WTC11 (cell line): ENCODE results near the gene RHOB. TPM values are rescaled to one million over a fixed set of nuclear protein-coding genes. Genes with fewer than 3 reads are reported as not detected.

Experiments used
- ATAC-seq: fragments of 200-7000 bp; cut with Tn5 transposase; 2 replicates; pipeline ENCODE4 v1.10.0; 2021; ENCODE audit warnings: mild to moderate bottlenecking, moderate library complexity
- CTCF ChIA-PET: fragments of 300-600 bp; sonication (Branson Sonifier 250); formaldehyde crosslinking; loops from one replicate; lab custom pipeline; 2021; ENCODE audit warnings: antibody characterized with exemption; lab: Charles Lee
- POLR2A ChIA-PET: fragments of 350-600 bp; sonication (Branson Sonifier 250); formaldehyde crosslinking; loops from one replicate; lab custom pipeline; 2021; ENCODE audit warnings: antibody characterized with exemption; lab: Charles Lee
- DNase-seq: peaks from one replicate; pipeline ENCODE4 v3.0.0; 2021; ENCODE audit warnings: low spot score
- H3K27ac Mint-ChIP-seq: 2 replicates; pipeline ENCODE4 v1.8.0; 2021; ENCODE audit warnings: mixed read lengths
- H3K27me3 Mint-ChIP-seq: 2 replicates; pipeline ENCODE4 v1.8.0; 2021; ENCODE audit warnings: low read depth, mild to moderate bottlenecking, moderate library complexity, mixed read lengths
- H3K36me3 Mint-ChIP-seq: 2 replicates; pipeline ENCODE4 v1.8.0; 2021; ENCODE audit warnings: mixed read lengths
- H3K4me1 Mint-ChIP-seq: 2 replicates; pipeline ENCODE4 v1.8.0; 2022; ENCODE audit warnings: mixed read lengths
- H3K4me3 Mint-ChIP-seq: 2 replicates; pipeline ENCODE4 v1.8.0; 2021; ENCODE audit warnings: mild to moderate bottlenecking, moderate library complexity, mixed read lengths
- H3K9me3 Mint-ChIP-seq: 2 replicates; pipeline ENCODE4 v1.8.0; 2021; ENCODE audit warnings: mixed read lengths
- ATF3 ChIP-seq: sonication (generic); formaldehyde crosslinking; conservative IDR thresholded peaks from 2 replicates; pipeline ENCODE4 v1.8.1; 2022; ENCODE audit warnings: mild to moderate bottlenecking, missing genetic modification reagents
- E2F1 ChIP-seq: sonication (generic); formaldehyde crosslinking; IDR thresholded peaks from 2 replicates; pipeline ENCODE4 v1.8.0; 2022; ENCODE audit warnings: mild to moderate bottlenecking, missing genetic modification reagents
- E2F5 ChIP-seq: sonication (generic); formaldehyde crosslinking; IDR thresholded peaks from 2 replicates; pipeline ENCODE4 v1.8.1; 2022; ENCODE audit warnings: mild to moderate bottlenecking, moderate library complexity, missing genetic modification reagents
- ERG ChIP-seq: fragments of 250-450 bp; sonication (Bioruptor Pico); IDR thresholded peaks from 2 replicates; pipeline ENCODE4 v1.8.0; 2021; ENCODE audit warnings: mild to moderate bottlenecking
- GTF2I ChIP-seq: fragments of 250-450 bp; sonication (Bioruptor Pico); conservative IDR thresholded peaks from 2 replicates; pipeline ENCODE4 v1.4.0; 2021; ENCODE audit warnings: mild to moderate bottlenecking
- IRF1 ChIP-seq: sonication (generic); formaldehyde crosslinking; IDR thresholded peaks from 2 replicates; pipeline ENCODE4 v1.8.0; 2023; ENCODE audit warnings: missing genetic modification reagents
- JAZF1 ChIP-seq: fragments of 250-450 bp; sonication (Bioruptor Pico); IDR thresholded peaks from 2 replicates; pipeline ENCODE4 v1.9.0; 2021; ENCODE audit warnings: moderate library complexity, mild to moderate bottlenecking, inconsistent platforms
- MXD4 ChIP-seq: fragments of 250-450 bp; sonication (Bioruptor Pico); IDR thresholded peaks from 2 replicates; pipeline ENCODE4 v1.8.0; 2021; ENCODE audit warnings: mild to moderate bottlenecking, moderate library complexity, borderline replicate concordance
- NFE2L1 ChIP-seq: sonication (generic); formaldehyde crosslinking; IDR thresholded peaks from 2 replicates; pipeline ENCODE4 v1.8.1; 2023; ENCODE audit warnings: missing genetic modification reagents
- OVOL2 ChIP-seq: fragments of 250-450 bp; sonication (Bioruptor Pico); IDR thresholded peaks from 2 replicates; pipeline ENCODE4 v1.9.0; 2021; ENCODE audit warnings: mild to moderate bottlenecking, borderline replicate concordance
- PRDM15 ChIP-seq: sonication (generic); formaldehyde crosslinking; IDR thresholded peaks from 2 replicates; pipeline ENCODE4 v1.8.0; 2022; ENCODE audit warnings: missing genetic modification reagents
- PREB ChIP-seq: sonication (generic); formaldehyde crosslinking; IDR thresholded peaks from 2 replicates; pipeline ENCODE4 v1.8.1; 2022; ENCODE audit warnings: mild to moderate bottlenecking, missing genetic modification reagents, moderate library complexity, borderline replicate concordance
- PRRX2 ChIP-seq: fragments of 250-450 bp; sonication (Bioruptor Pico); IDR thresholded peaks from 2 replicates; pipeline ENCODE4 v1.8.0; 2021; ENCODE audit warnings: mild to moderate bottlenecking
- SOX15 ChIP-seq: fragments of 250-450 bp; sonication (Bioruptor Pico); IDR thresholded peaks from 2 replicates; pipeline ENCODE4 v1.9.0; 2021; ENCODE audit warnings: mild to moderate bottlenecking
- USF1 ChIP-seq: sonication (generic); formaldehyde crosslinking; IDR thresholded peaks from 2 replicates; pipeline ENCODE4 v1.8.0; 2022; ENCODE audit warnings: mild to moderate bottlenecking, missing genetic modification reagents
- ZBTB21 ChIP-seq: sonication (generic); formaldehyde crosslinking; IDR thresholded peaks from 2 replicates; pipeline ENCODE4 v1.8.1; 2023; ENCODE audit warnings: mild to moderate bottlenecking, missing genetic modification reagents, borderline replicate concordance
- ZNF219 ChIP-seq: sonication (generic); formaldehyde crosslinking; IDR thresholded peaks from 2 replicates; pipeline ENCODE4 v1.8.0; 2023; ENCODE audit warnings: missing genetic modification reagents, mild to moderate bottlenecking, borderline replicate concordance
- ZNF281 ChIP-seq: sonication (generic); formaldehyde crosslinking; IDR thresholded peaks from 2 replicates; pipeline ENCODE4 v1.8.0; 2023; ENCODE audit warnings: mild to moderate bottlenecking, missing genetic modification reagents
- ZNF396 ChIP-seq: fragments of 250-450 bp; sonication (Bioruptor Pico); IDR thresholded peaks from 2 replicates; pipeline ENCODE4 v1.8.0; 2021; ENCODE audit warnings: mild to moderate bottlenecking, moderate library complexity, borderline replicate concordance
- ZNF416 ChIP-seq: fragments of 250-450 bp; sonication (Bioruptor Pico); IDR thresholded peaks from 2 replicates; pipeline ENCODE4 v1.9.0; 2021; ENCODE audit warnings: mild to moderate bottlenecking, inconsistent platforms
- ZNF671 ChIP-seq: fragments of 250-450 bp; sonication (Bioruptor Pico); IDR thresholded peaks from 2 replicates; pipeline ENCODE4 v1.8.0; 2021; ENCODE audit warnings: mild to moderate bottlenecking
- total RNA-seq: library from RNA; stranded (reverse); gene quantifications from 3 replicates; pipeline ENCODE4 v1.2.3, GENCODE V29; 2021

Gene RHOB
- total RNA-seq, 1 experiment from 2014 or later = 20.4 TPM

GRCh38 chr2:20443276-20443920 is 3.5 kb upstream of the RHOB start (continued):
- TF ChIP-seq PRDM15 = no peak
- TF ChIP-seq ATF3 (CRISPR knock-in tag) = no peak
- no peak for TF ChIP-seq PREB
- no peak for TF ChIP-seq NFE2L1 (CRISPR knock-in tag)
- no peak for TF ChIP-seq ERG (CRISPR knock-in tag)

- Mint-ChIP-seq H3K4me3 (no peak overlapping the region), H3K4me1 (peaks cover 18% of the 10 kb centered on the region), H3K27ac (no peak overlapping the region), H3K9me3 (no peaks in the 10 kb centered on the region), H3K36me3 (no peaks in the 10 kb centered on the region), H3K27me3 (peaks cover 34% of the 10 kb centered on the region)
- ATAC-seq (no peak), DNase-seq (no peak)
- CTCF ChIA-PET = interaction anchor here (0.6 to 4.8 kb wide), 12 partner anchors 11 to 548 kb away, joined by 3 to 118 read pairs (median 6); partner anchors contain the start of gene HS1BP3
- POLR2A ChIA-PET = no interaction called here
- no peak for TF ChIP-seq JAZF1 (CRISPR knock-in tag)
- no peak for TF ChIP-seq ZNF671 (CRISPR knock-in tag)
- no peak for TF ChIP-seq PRRX2 (CRISPR knock-in tag)
- no peak for TF ChIP-seq ZNF416 (CRISPR knock-in tag)
- no peak for TF ChIP-seq ZNF396 (CRISPR knock-in tag)
- no peak for TF ChIP-seq OVOL2
- no peak for TF ChIP-seq MXD4 (CRISPR knock-in tag)
- no peak for TF ChIP-seq E2F5
- no peak for TF ChIP-seq ZBTB21
- no peak for TF ChIP-seq ATF3 (CRISPR knock-in tag)
- no peak for TF ChIP-seq E2F1 (CRISPR knock-in tag)
- TF ChIP-seq ZNF219 (CRISPR knock-in tag) = no peak
- no peak for TF ChIP-seq USF1
- TF ChIP-seq GTF2I (CRISPR knock-in tag) = no peak
- TF ChIP-seq ZNF281 (CRISPR knock-in tag) = no peak
- TF ChIP-seq SOX15 = no peak
- TF ChIP-seq IRF1 = no peak
These were observed 2.5 kb upstream of the RHOB start for GRCh38 chr2:20444101-20444992.
